HEK293 (cell line): ENCODE data around the gene CERKL.

ENCODE experiments used
- CTCF ChIA-PET: fragments of 350-600 bp; formaldehyde crosslinking; extraction: SDS; loops from one replicate; lab custom pipeline; 2021; ENCODE audit warnings: antibody characterized with exemption; lab: Yijun Ruan, JAX
- POLR2A ChIA-PET: fragments of 300-600 bp; formaldehyde crosslinking; extraction: SDS; loops from one replicate; lab custom pipeline; 2020; ENCODE audit warnings: antibody characterized with exemption, inconsistent platforms; lab: Yijun Ruan, JAX
- H3K27ac ChIP-seq: fragments of 200-500 bp; sonication (Bioruptor generic); 2 replicates; pipeline ENCODE4 v1.5.1; 2014; ENCODE audit warnings: low read depth, low read length, control low read depth, inconsistent platforms; ENCODE audit errors: extremely low read depth
- H3K36me3 ChIP-seq, 2 experiments: fragments of 200-500 bp in 1 of 2; sonication (Bioruptor generic) in 1 of 2; 1 replicate in 1 of 2; 2 replicates in 1 of 2; pipeline ENCODE4 v1.5.1; 2014 to 2017; ENCODE audit warnings: inconsistent platforms in 2 of 2, low read length in 2 of 2; ENCODE audit not compliant: control insufficient read depth in 2 of 2, insufficient read depth in 1 of 2
- H3K4me1 ChIP-seq: fragments of 200-500 bp; sonication (Bioruptor generic); 2 replicates; pipeline ENCODE4 v1.5.1; 2014; ENCODE audit warnings: mild to moderate bottlenecking, low read length, inconsistent platforms; ENCODE audit not compliant: control insufficient read depth, insufficient read depth
- H3K4me3 ChIP-seq: 2 replicates; pipeline ENCODE4 v1.5.1; 2011; ENCODE audit warnings: low read depth, mild to moderate bottlenecking, control low read depth, low read length, moderate library complexity
- H3K9me3 ChIP-seq: fragments of 200-500 bp; sonication (Bioruptor generic); 2 replicates; pipeline ENCODE4 v1.5.1; 2014; ENCODE audit warnings: low read depth, low read length, inconsistent platforms; ENCODE audit not compliant: control insufficient read depth, insufficient read depth
- EGR2 ChIP-seq: fragments of 450-650 bp; formaldehyde crosslinking; IDR thresholded peaks from 2 replicates; pipeline ENCODE4 v1.5.1; 2016; ENCODE audit warnings: low read depth, missing biosample characterization, missing genetic modification characterization
- HOXA7 ChIP-seq: sonication (generic); formaldehyde crosslinking; IDR thresholded peaks from 2 replicates; pipeline ENCODE4 v1.8.1; 2022; ENCODE audit warnings: missing genetic modification reagents, borderline replicate concordance
- REPIN1 ChIP-seq: fragments of 450-650 bp; formaldehyde crosslinking; IDR thresholded peaks from 2 replicates; pipeline ENCODE4 v1.5.1; 2017; ENCODE audit warnings: missing biosample characterization, missing genetic modification characterization, low read depth
- REST ChIP-seq: fragments of 450-650 bp; formaldehyde crosslinking; IDR thresholded peaks from 2 replicates; pipeline ENCODE4 v1.5.1; 2016; ENCODE audit warnings: missing biosample characterization, missing genetic modification characterization
- SP2 ChIP-seq: fragments of 450-650 bp; formaldehyde crosslinking; IDR thresholded peaks from 2 replicates; pipeline ENCODE4 v1.5.1; 2016; ENCODE audit warnings: missing biosample characterization, missing genetic modification characterization
- WT1 ChIP-seq: fragments of 450-650 bp; formaldehyde crosslinking; IDR thresholded peaks from 2 replicates; pipeline ENCODE4 v1.5.1; 2016; ENCODE audit warnings: missing biosample characterization, missing genetic modification characterization
- ZBTB11 ChIP-seq: fragments of 450-650 bp; formaldehyde crosslinking; conservative IDR thresholded peaks from 2 replicates; pipeline ENCODE4 v1.5.1; 2016; ENCODE audit warnings: low read depth, missing biosample characterization, missing genetic modification characterization
- ZBTB17 ChIP-seq: fragments of 450-650 bp; formaldehyde crosslinking; IDR thresholded peaks from 2 replicates; pipeline ENCODE4 v1.5.1; 2016; ENCODE audit warnings: missing biosample characterization, missing genetic modification characterization
- ZFP69B ChIP-seq: fragments of 450-650 bp; formaldehyde crosslinking; IDR thresholded peaks from 2 replicates; pipeline ENCODE4 v1.5.1; 2016; ENCODE audit warnings: missing biosample characterization, missing genetic modification characterization
- ZIC2 ChIP-seq: fragments of 450-650 bp; formaldehyde crosslinking; IDR thresholded peaks from 2 replicates; pipeline ENCODE4 v1.5.1; 2016; ENCODE audit warnings: missing biosample characterization, missing genetic modification characterization
- ZNF174 ChIP-seq: fragments of 450-650 bp; formaldehyde crosslinking; IDR thresholded peaks from 2 replicates; pipeline ENCODE4 v1.5.0; 2017; ENCODE audit warnings: missing biosample characterization, mild to moderate bottlenecking, missing genetic modification characterization
- ZNF2 ChIP-seq: fragments of 450-650 bp; formaldehyde crosslinking; IDR thresholded peaks from 2 replicates; pipeline ENCODE4 v1.5.1; 2016; ENCODE audit warnings: missing biosample characterization, missing genetic modification characterization
- ZNF248 ChIP-seq: fragments of 450-650 bp; formaldehyde crosslinking; IDR thresholded peaks from 2 replicates; pipeline ENCODE4 v1.5.1; 2017; ENCODE audit warnings: missing biosample characterization, missing genetic modification characterization
- ZNF488 ChIP-seq: fragments of 450-650 bp; formaldehyde crosslinking; IDR thresholded peaks from 2 replicates; pipeline ENCODE4 v1.5.1; 2016; ENCODE audit warnings: missing biosample characterization, missing genetic modification characterization
- ZNF701 ChIP-seq: fragments of 450-650 bp; formaldehyde crosslinking; IDR thresholded peaks from 2 replicates; pipeline ENCODE4 v1.5.1; 2016; ENCODE audit warnings: missing biosample characterization, missing genetic modification characterization
- ZNF768 ChIP-seq: fragments of 450-650 bp; formaldehyde crosslinking; IDR thresholded peaks from 2 replicates; pipeline ENCODE4 v1.5.1; 2018; ENCODE audit warnings: missing biosample characterization, mild to moderate bottlenecking, missing genetic modification characterization
- TF ChIP-seq, protein P1 (sequence below): fragments of 450-650 bp; formaldehyde crosslinking; IDR thresholded peaks from 2 replicates; pipeline ENCODE4; 2016; ENCODE audit warnings: missing biosample characterization, missing genetic modification characterization
- TF ChIP-seq, protein P2 (sequence below): fragments of 450-650 bp; formaldehyde crosslinking; IDR thresholded peaks from 2 replicates; pipeline ENCODE4 v1.5.1; 2016; ENCODE audit warnings: missing biosample characterization, missing genetic modification characterization

The CERKL gene

GRCh38 chr2:181602017-181602416, 54.9 kb downstream of the CERKL start:
- Histone ChIP-seq H3K4me3 (no peak overlapping the region), H3K4me1 (no peaks in the 10 kb centered on the region), H3K27ac (no peak overlapping the region), H3K36me3 (no peaks in the 10 kb centered on the region), H3K9me3 (no peaks in the 10 kb centered on the region)
- TF ChIP-seq, protein P1, sequence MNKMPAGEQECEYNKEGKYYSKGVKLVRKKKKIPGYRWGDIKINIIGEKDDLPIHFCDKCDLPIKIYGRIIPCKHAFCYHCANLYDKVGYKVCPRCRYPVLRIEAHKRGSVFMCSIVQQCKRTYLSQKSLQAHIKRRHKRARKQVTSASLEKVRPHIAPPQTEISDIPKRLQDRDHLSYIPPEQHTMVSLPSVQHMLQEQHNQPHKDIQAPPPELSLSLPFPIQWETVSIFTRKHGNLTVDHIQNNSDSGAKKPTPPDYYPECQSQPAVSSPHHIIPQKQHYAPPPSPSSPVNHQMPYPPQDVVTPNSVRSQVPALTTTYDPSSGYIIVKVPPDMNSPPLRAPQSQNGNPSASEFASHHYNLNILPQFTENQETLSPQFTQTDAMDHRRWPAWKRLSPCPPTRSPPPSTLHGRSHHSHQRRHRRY (tag by site-specific recombination) = no peak
- TF ChIP-seq ZNF488 (no peak), ZNF768 (tag by site-specific recombination) (no peak), SP2 (tag by site-specific recombination) (no peak), ZIC2 (tag by site-specific recombination) (no peak), ZBTB11 (no peak)
- ChIA-PET CTCF (interaction anchor here (0.7 kb wide), 1 partner anchor 29 kb away, joined by 3 read pairs; no protein-coding TSS in a partner anchor), POLR2A (no interaction called here)

GRCh38 chr2:181596556-181596955, 60.3 kb downstream of the CERKL start:
- TF ChIP-seq ZFP69B (tag by site-specific recombination) (no peak), ZNF701 (tag by site-specific recombination) (no peak), HOXA7 (no peak), REST (peak; percentile 77), ZNF2 (tag by site-specific recombination) (no peak), ZNF248 (no peak)
- Histone ChIP-seq H3K4me3 (no peak overlapping the region), H3K9me3 (no peaks in the 10 kb centered on the region), H3K27ac (no peak overlapping the region), H3K36me3 (no peaks in the 10 kb centered on the region), H3K4me1 (no peaks in the 10 kb centered on the region)
- CTCF ChIA-PET = no interaction called here
- POLR2A ChIA-PET = no interaction called here

DNA sequence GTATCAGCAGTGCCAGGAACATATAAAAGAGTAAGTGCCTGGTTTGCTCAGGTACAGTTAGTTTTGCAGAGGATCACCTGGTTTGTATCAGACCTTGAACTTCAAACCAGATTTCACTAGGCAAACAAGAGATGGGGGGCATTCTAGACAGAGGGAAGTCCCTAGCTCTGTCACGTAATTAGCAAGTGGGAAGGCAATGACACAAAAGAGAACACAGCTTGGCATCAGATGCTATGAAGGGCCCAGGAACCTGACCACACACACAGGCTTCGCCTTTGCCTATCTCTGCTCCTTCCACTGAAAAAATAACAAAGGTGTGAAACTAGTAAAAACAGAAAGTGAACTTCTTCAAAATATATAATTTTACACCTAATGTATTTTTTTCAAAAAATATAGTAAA, 62.6 kb downstream of the CERKL start:
- Histone ChIP-seq H3K4me3 (no peak overlapping the region), H3K27ac (no peak overlapping the region), H3K9me3 (no peaks in the 10 kb centered on the region), H3K36me3 (no peaks in the 10 kb centered on the region), H3K4me1 (no peaks in the 10 kb centered on the region)
- CTCF ChIA-PET = interaction anchor here (0.7 kb wide), 1 partner anchor 8 kb away, joined by 3 read pairs; no protein-coding TSS in a partner anchor
- no peak for TF ChIP-seq ZNF174 (tag by site-specific recombination)
- TF ChIP-seq, protein P2, sequence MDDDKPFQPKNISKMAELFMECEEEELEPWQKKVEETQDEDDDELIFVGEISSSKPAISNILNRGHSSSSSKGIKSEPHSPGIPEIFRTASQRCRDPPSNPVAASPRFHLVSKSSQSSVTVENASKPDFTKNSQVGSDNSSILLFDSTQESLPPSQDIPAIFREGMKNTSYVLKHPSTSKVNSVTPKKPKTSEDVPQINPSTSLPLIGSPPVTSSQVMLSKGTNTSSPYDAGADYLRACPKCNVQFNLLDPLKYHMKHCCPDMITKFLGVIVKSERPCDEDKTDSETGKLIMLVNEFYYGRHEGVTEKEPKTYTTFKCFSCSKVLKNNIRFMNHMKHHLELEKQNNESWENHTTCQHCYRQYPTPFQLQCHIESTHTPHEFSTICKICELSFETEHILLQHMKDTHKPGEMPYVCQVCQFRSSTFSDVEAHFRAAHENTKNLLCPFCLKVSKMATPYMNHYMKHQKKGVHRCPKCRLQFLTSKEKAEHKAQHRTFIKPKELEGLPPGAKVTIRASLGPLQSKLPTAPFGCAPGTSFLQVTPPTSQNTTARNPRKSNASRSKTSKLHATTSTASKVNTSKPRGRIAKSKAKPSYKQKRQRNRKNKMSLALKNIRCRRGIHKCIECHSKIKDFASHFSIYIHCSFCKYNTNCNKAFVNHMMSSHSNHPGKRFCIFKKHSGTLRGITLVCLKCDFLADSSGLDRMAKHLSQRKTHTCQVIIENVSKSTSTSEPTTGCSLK (tag by site-specific recombination) = no peak
- no peak for TF ChIP-seq WT1 (tag by site-specific recombination)
- no peak for TF ChIP-seq ZBTB17
- no peak for TF ChIP-seq EGR2
- no peak for TF ChIP-seq REPIN1 (tag by site-specific recombination)
- no peak for TF ChIP-seq ZNF2 (tag by site-specific recombination)
- POLR2A ChIA-PET = no interaction called here
